ENCODE results near the gene HMHB1.
"Not testable (repeated sequence)": the region's sequence is repeated elsewhere in the genome, so short reads cannot be mapped to it uniquely, and the experiment has no call there.

HMHB1 gene

DNA sequence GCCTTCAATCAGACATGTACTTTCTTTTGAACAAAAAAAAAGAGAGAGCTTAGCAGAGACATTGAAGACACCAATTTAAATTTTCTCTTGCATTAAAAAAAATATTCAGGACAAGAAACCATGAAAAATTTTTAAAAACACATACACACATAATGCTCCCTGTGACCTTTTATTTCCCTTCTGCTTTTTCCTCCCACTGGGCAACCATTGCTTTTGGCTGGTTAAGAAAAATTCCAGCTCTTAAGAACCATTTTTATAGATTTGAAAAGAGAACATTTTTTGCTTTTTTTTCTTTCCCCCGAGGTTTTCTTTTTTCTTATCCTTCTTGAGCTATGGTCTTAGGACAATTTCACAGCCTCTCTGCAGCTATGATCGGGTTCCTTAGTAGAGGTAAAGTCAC, 6.1 kb upstream of the HMHB1 start:
- no peak for DNase-seq

DNA sequence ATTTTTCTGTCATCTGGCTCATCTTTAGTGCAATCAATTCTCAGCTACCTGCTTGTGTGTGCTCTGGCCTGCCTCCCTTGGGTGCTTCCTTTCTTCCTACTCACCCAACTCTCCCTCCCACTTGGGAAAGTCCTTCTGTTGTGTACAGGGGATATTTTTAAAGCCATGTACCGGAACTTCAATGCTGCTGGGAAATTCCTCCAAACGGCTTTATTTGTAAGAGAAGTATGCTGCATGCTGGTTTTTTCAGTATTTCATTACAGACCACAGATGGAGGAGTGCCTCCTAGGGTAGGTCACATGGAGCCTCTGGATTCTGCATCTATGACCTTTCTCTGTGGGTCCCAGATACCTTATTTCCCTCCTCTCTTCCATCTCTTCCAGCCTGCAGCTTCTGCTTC, 5.4 kb upstream of the HMHB1 start:
- DNase-seq, result no peak

DNA sequence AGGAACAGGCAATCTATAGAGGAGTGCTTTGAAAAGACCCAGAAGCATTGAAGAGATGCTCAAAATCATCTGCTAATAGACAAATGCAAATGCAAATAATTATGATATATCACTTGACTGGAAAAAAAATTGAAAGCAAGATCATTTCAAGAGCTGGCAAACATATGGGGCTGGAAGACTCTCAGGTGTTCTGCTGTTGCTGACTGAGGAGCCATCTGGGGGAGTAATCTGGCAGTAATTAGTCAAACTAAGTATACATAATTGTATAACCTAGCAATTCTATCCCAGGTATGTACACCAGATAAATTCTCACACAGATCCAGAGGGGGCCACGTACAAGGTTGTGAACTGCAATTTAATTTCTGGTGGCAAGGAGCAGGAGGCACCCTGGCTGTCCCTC, 4.6 kb upstream of the HMHB1 start:
- no peak for DNase-seq

DNA sequence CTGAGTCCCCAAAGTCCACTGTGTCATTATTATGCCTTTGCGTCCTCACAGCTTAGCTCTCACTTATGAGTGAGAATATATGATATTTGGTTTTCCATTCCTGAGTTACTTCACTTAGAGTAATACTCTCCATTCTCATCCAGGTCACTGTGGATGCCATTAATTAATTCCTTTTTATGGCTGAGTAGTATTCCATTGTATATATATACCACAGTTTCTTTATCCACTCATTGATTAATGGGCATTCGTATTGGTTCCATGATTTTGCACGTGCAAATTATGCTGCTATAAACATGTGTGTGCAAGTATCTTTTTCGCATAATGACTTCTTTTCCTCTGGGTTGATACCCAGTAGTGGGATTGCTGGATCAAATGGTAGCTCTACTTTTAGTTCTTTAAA, 4.4 kb downstream of the HMHB1 start:
- DNase-seq, result not testable (repeated sequence)

DNA sequence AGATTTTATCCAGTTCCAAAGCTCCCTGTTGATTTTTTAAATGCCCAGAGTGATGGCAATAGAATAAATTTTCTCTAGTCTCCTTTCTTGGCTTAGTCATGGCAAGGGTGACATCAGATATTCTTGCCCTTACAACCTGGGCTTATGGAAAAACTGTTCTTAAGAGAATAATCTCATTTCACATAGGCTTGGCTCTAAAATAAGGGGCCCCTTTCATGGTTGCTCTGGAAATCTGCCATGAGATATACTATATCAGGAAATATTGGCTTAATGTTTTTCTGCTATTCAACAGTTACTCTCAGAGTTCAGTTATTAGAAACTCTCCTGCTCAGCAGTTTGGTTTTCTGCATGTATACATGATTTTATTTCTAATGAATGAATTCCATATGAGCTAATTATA, 7.8 kb downstream of the HMHB1 start:
- DNase-seq, result no peak

DNA sequence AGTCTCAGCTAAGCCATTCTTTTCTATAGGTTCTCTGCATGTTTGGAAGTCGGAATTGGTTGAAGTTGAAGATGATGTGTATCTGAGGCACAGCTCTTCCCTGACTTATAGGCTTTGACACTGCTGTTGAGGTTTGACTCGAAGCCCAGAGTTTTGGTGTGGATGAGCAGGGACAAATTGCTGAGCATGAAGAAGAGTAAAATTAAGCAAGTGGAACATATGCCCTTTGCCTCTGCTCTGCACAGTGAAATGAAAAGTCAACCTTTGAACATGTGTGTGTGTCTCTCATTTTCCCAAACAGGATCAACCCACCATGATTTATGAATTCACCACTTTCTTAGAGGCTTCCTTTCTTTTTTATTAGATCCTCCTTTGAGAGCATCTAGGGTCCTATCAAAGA, 8.5 kb downstream of the HMHB1 start:
- DNase-seq, result no peak

DNA sequence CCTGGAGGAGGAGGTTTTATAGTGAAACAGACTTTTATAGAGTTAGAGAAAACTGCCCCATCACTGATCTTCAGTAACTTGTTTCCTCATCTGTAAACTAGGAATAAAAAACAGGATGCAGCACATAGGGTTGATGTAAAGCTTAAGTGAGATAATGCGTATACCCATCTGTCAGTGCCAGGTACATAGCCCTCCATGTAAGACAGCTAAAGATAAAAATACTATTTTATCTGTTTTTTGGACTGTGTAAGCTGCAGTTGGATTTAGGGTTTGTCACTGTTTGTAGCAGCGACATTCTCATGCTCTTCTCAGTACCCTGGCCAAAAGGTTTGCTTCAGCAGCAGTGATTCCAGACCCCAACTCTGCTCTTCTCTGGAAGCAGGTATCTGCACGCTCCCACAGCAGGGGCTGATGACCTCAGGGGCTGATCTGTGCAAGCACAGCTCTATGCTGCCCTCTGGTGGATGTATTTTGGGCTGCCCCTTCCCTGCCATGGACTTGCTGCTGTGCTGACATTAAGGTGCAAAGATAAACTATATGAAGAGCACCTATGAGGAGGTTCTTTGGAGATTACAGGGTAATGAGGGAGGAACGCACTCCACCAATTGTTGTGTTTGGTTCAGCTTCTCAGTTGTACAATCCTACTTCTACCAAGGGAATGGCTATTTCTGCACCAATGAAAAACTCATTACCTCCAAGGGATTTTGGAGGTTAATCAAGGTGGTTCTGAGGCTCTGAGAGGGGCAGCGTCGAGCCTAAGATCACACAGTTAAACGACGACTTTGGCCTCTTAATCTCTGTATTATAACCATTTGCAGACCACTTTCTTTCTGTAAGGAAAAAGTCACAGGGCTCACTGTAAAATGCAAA, 13.1 kb downstream of the HMHB1 start:
- peak; percentile 77 for DNase-seq

DNA sequence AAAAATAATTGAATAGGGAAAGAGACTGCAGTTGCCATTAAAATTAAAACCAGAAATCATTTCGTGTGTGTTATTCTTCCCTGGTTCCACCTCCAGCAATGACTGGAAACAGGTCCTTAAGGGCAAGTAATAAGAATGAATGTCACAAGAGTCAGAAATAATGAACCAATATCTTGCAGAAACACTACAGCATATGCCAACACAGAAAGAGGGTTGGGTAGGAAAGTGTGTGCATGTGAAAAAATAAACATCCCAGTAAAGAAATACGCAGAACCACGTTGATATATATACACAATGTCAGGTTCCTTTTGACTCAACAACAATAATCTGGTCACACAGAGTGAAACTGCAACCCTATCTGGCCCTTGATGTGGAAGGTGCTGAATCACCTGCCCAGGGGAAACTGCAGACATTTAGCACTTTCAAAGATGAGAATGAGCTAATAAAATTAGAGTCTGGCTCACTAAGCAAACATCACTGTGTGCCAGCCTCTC, 15.0 kb downstream of the HMHB1 start:
- DNase-seq, result peak; percentile 10

DNA sequence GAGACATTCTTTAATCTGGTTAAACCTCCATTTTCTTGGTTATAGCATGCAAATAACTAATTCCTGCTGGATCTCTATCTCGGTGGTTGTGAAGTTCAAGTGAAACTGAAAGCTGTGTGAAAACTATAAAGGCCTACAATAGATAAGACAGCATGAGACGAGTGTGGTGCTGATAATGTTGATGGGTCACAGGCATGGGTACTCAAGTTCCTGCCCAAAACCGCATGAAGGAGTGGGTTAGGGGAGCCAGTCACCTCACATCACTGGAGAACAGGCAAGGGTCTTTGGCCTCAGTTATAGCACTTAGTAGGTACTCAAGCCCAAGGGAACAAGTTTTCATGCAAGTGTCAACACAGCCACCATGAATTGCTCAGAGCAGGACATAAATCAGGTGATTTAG, 16.7 kb downstream of the HMHB1 start:
- no peak for DNase-seq

DNA sequence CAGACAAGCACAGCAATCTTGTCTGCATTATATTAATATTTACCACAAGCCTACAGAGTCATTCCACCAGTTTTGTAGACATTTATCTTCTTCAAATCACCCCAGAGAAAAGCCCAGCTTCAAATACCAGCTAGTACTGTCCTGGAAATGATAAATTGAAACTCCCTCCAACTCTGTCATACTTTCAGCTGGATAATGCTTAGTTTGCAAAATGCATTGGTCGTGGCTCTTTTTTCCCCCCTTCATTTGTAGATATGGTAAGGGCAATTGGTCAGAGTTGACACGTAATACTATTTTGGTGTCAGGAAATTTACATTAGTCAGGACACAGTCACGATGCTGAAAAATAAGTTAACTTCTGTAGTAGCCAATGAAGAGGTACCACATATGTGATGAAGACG, 21.2 kb downstream of the HMHB1 start:
- DNase-seq, result no peak

DNA sequence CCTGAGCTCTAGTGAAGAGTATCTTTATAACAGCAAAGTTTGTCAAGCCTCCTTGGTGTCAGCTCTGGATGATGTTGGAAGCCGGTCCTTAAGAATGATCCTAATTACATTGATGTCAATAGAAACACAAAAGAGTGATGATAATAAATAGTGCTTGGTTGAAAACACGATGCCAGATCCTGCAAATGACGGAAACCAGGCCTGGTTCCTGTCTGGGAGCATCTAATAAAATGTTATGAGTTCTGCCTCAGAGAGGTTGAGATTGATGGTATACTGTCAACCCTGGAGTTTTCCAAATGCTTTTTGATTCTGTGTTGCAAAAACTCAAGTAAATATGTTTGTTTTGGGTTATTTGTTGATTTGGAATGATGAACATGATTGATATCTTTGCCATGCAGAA, 23.3 kb downstream of the HMHB1 start:
- no peak for DNase-seq

DNA sequence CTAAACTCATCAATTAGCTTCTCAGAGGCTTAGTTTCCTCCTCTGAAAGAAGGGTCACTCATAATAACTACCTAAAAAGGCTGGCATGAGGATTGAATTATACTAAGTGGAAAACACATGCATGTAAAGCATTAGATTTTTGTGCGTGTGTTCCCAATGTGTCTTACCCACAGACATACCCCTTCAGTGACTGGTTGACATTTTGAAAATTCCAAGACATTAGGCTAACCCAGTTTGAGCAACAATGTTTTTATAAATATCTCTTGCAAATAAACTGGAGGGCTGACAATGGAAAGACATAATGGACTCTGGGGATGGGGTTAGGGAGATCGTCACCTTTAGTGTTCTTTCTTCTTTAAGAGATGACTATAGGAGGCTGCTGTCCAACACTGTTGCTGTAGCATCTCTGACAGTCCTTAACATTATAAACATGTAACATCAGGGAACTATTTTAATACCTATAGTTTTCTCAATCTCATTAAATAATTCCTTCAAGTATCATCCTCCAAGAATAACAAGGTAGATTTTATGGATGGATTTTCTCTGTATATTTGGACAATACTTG, 24.3 kb downstream of the HMHB1 start:
- DNase-seq, result no peak

DNA sequence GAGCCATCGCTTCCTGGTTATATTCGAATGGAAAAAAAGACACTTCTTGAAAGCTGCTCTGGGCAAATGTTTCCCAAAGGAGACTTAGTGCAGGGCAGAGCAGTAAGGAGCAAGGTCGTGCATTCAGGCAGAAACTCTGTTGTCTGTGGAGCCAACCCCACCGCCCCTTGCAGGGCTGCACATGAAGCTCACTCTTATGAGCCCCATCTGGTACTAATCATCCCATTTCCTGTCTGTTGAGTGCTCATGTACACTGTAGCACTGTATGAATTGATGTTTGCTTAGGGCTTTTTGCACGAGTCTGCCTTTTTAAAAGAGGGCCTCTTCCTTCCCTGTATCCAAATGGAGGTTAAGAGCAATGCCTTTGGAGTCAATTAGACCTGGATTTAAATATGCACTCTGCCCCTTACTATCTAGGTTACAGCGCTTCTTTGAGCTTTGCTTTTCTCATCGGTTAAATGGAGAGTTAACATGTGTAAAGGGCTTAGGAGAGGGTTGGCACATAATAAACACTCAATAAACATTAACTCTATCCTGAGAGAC, 25.4 kb downstream of the HMHB1 start:
- no peak for DNase-seq

DNA sequence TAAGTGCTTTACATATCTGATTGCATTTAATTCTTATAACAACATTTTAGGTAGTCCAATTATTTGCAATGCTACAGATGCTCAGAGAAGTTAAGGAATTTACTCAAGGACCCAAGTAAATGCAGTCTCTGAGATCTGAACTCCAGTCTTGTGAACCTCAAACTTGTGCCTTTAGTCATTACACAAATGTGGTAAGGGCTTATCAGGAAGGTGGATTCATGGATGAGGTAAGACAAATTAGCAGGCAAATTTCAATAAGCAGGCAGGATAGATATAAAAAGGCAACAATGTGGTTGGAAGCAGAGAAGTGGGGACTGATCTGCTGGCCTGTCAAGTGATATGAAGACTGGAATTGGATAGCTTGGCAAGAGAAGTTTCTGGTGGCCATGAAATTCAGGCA, 29.5 kb downstream of the HMHB1 start:
- DNase-seq, result no peak

DNA sequence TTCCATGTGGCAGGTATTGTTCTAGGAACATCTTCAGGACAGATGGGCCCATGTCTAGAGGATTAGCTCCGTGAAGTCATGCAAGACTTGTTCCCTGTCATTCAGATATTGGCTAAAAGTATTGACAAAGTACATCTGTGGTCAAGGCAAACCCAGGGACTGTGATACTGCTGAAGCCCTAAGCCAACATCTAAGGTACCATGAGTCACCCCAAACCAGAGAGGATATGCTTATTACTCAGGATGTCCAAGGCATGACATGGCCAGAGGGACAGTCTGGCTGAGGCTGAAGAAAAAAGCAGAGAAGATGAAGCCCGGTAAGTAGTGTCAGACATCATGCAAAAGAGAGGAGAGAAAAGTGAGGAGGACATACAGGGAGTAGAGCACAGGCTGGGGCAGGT, 31.0 kb downstream of the HMHB1 start:
- DNase-seq, result no peak

DNA sequence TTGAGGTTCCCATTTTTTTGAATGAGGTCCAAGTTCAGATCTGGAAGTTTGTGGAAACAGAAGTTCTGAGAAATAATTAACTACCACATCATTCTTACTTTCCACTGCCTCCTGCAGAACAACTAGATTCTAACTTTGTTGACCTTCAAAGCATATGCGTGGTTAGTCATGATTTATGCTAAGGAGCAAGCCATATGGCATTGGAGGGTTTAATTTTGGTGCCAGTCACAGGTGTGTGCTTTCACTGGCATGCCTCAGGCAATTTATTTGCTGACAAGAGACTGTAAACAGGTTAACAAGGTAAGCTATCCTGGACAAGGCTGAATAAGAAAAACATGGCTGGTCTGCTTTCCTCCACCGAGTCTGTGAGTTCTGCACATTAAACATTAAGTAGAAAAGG, 31.5 kb downstream of the HMHB1 start:
- DNase-seq, result no peak

DNA sequence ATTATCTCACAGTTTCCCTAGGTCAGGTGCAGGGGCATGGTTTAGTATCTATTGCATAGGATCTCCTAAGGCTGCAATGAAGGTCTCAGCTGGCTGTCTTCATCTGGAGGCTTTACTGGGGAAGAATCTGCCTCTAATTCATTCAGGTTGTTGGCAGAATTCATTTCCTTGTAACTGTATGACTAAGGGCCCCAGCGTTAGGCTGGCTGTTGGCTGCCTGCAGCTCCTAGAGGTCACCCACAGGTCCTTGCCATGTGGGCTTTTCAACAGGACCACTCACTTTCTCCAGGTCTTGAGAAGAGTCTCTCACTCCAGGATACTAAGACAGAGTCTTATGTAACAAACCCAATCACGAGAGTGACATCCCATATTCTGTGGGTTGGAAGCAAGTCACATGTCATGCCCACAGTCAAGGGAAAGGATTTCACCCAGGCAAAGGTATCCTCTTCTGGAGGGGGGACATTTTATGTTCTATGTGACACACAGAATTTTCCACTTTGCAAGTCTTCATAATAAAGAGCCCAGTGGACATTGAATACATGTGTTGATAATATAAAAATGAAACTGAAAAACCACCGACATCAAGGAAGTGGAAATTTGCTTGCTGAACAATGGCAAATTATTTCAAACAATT, 38.2 kb downstream of the HMHB1 start:
- no peak for DNase-seq

DNA sequence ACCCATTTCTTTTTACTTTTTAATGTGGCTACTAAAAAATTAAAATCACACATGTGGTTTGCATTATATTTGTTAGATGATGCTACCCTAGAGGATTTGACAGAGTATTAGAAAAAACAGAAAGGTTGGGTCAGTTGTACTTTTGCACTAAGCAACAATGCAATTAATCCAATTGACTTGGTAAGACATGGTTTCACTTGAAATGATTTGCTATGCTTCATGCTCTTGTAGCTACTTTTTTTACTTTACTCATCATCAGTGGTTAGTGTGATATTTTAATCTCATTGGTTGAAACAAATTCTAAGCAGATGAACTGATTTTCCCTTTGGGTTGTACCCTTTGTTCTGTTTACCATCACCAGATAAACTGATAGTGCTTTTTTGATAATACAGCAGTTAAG, 39.4 kb downstream of the HMHB1 start:
- DNase-seq, result no peak

DNA sequence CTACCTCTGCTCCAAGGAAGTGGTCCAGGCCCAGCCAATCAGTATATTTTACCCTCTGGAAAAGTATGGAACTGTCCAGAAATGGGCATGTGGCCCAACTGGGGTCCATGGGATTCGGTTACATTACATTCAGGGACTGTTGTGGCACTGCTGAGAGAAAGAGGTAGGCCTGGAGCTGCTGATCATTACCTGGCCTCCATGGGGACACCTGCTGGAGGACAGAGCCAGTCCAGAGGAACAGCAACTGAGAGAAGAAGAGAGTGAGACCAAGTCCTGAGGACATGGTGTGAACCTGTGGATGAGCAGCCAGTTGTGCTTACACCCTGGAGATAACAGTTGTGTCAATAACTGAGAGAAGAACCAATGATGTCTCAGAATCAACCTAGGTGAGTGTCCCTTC, 48.2 kb downstream of the HMHB1 start:
- no peak for DNase-seq

DNA sequence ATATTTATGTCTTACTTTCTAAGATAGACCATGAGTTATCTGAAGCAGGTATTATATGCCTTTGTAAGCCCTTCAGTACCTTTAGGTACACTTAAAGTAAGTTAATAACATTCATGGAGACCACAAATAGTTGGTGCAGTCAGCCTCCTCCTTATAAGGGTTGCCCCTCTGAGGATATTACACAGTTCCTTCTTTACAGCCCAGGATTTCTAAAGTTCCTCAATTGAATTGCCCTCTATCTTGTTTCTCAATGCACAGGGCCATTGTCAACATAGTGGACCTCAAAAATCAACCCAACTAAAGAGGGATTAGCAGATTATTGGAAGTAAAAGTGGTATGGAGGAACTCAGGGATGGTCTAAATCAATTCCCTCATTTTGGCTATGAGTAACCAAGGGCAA, 50.3 kb downstream of the HMHB1 start:
- no peak for DNase-seq

DNA sequence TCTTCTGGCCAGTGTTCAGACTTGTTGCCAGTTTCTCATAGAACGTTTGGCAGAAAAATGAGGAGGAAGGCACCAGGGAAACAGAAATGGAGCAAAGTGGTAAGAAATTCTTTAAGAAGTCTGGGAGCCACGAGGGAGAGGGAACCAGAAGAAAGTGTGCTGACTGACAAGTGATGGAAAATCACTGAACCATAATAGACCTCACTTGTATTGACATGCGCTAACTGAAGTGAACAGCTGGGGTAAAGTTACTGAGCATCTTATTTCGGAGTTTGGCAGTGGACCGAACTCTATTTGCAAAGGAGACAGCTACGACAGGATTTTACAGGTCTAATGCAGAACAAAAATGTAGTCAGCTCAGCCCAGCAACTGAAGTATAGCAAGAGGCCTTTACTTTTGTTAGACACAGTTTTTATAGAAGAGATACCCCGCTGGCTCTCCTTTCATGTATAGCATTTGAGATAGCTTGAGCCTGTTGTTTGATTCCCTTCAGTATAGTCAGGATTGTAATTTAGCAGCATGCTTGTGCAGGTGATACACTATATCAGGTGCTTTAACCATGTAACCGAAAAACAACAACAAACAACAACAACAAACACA, 53.6 kb downstream of the HMHB1 start:
- no peak for DNase-seq
